ENCODE measurements around the gene PCDHA11. TPM values are rescaled to one million over a fixed set of nuclear protein-coding genes. Genes with fewer than 3 reads are reported as not detected.

PCDHA11 gene
- total and polyA plus RNA-seq, 12 donors = 0.07 to 1.5 (median 0.41) TPM; not detected in 2

GRCh38 chr5:140855772-140856674 is 12.7 kb upstream of the PCDHA11 start, which contains the start of gene PCDHA10:
PCDHA10 (plus strand) TSS chr5:140855897; CDS start chr5:140856049, 152 bp downstream.
- 16 to 22% (median 22%) methylated on average over 43 to 44 of the region's 44 CpGs; no CpG with 5 or more reads in 1 of the 4 donors for WGBS, 4 donors
- TF ChIP-seq CTCF (IDR thresholded peaks at IDR 0.05) (peak in 3 of 6 experiments; percentile 16 to 26 (median 25)), POLR2A (IDR thresholded peaks at IDR 0.05) (no peak)

DNA sequence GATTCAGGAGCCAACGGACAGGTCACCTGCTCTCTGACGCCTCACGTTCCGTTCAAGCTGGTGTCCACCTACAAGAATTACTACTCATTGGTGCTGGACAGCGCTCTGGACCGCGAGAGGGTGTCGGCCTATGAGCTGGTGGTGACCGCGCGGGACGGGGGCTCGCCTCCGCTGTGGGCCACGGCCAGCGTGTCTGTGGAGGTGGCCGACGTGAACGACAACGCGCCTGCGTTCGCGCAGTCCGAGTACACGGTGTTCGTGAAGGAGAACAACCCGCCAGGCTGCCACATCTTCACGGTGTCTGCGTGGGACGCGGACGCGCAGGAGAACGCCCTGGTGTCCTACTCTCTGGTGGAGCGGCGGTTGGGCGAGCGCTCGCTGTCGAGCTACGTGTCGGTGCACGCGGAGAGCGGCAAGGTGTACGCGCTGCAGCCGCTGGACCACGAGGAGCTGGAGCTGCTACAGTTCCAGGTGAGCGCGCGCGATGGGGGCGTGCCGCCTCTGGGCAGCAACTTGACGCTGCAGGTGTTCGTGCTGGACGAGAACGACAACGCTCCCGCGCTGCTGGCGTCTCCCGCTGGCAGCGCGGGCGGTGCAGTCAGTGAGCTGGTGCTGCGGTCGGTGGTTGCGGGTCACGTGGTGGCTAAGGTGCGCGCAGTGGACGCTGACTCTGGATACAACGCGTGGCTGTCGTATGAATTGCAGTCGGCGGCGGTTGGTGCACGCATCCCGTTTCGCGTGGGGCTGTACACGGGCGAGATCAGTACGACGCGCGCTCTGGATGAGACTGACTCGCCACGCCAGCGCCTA is 11.4 kb upstream of the PCDHA11 start:
- H3K27me3 ChIP-seq = peaks cover 6% of the 10 kb centered on the region
- 44 to 63% (median 54%) methylated on average over 57 to 94 of the region's 94 CpGs; no CpG with 5 or more reads in 1 of the 4 donors for WGBS, 4 donors
- no peak for DNase-seq
- no peaks in the 10 kb centered on the region for H3K4me1 ChIP-seq (replicated peaks in 1 of 2)
- no peak overlapping the region for H3K4me3 ChIP-seq
- no peaks in the 10 kb centered on the region for H3K36me3 ChIP-seq (replicated peaks in 1 of 2)
- no peak for TF ChIP-seq POLR2A (IDR thresholded peaks at IDR 0.05)
- no peak for TF ChIP-seq CTCF (IDR thresholded peaks at IDR 0.05)
- H3K27ac ChIP-seq = no peak overlapping the region
- intact Hi-C loops (cut with DNase I) = no loop called here
- H3K9me3 ChIP-seq (replicated peaks in 1 of 3) = peaks cover 0 to 15% (median 0%) of the 10 kb centered on the region in 3 donors

More at GRCh38 chr5:140855772-140856674, 12.7 kb upstream of the PCDHA11 start, which contains the start of gene PCDHA10:
- Histone ChIP-seq H3K4me3 (peak within 1 kb of the TSS in 1 of 4 donors; percentile 2), H3K36me3 (replicated peaks in 1 of 2) (no peaks in the 10 kb centered on the region), H3K27ac (no peak within 1 kb of the TSS), H3K9me3 (replicated peaks in 1 of 3) (peaks cover 0 to 12% (median 0%) of the 10 kb centered on the region in 3 donors), H3K27me3 (peaks cover 6% of the 10 kb centered on the region), H3K4me1 (replicated peaks in 1 of 2) (no peaks in the 10 kb centered on the region)
- DNase-seq = no peak
- intact Hi-C loops (cut with DNase I) = no loop called here

DNA sequence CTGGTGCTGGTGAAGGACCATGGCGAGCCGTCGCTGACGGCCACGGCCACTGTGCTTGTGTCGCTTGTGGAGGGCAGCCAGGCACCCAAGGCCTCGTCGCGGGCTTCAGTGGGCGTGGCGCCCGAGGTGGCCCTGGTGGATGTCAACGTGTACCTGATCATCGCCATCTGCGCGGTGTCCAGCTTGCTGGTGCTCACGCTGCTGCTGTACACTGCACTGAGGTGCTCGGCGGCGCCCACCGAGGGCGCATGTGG is 10.8 kb upstream of the PCDHA11 start:
- peaks cover 0 to 15% (median 0%) of the 10 kb centered on the region in 3 donors for H3K9me3 ChIP-seq (replicated peaks in 1 of 3)
- H3K4me1 ChIP-seq (replicated peaks in 1 of 2) = no peaks in the 10 kb centered on the region
- no peaks in the 10 kb centered on the region for H3K36me3 ChIP-seq (replicated peaks in 1 of 2)
- no peak overlapping the region for H3K4me3 ChIP-seq
- TF ChIP-seq CTCF (IDR thresholded peaks at IDR 0.05) = no peak
- TF ChIP-seq POLR2A (IDR thresholded peaks at IDR 0.05) = no peak
- WGBS, 4 donors = 51 to 65% methylated on average over 4 to 22 of the region's 22 CpGs; no CpG with 5 or more reads in 2 of the 4 donors
- H3K27ac ChIP-seq = no peak overlapping the region
- H3K27me3 ChIP-seq = peaks cover 8% of the 10 kb centered on the region
- no peak for DNase-seq
- intact Hi-C loops (cut with DNase I) = no loop called here

Measured in adrenal gland (tissue), 12 donors.